Astrocyte of the spinal cord (primary cell): ENCODE measurements around the gene COL13A1.
A peak's percentile ranks its signal among the peaks of the same experiment; 100 is the strongest.

Source experiments
- DNase-seq: peaks from one replicate; pipeline ENCODE4 v3.0.0; 2011; ENCODE audit warnings: low read depth, low spot score
- H3K4me3 ChIP-seq: 2 replicates; pipeline ENCODE4 v1.5.1; 2011; ENCODE audit warnings: low read depth, mild to moderate bottlenecking, low read length, moderate library complexity
- CTCF ChIP-seq: IDR thresholded peaks from 2 replicates; pipeline ENCODE4 v1.5.1; 2012; ENCODE audit warnings: low read depth, mild to moderate bottlenecking, low read length, inconsistent platforms
- in situ Hi-C: cut with HindIII; loops from 2 replicates; pipeline ENCODE4 v1.10.0; 2017; ENCODE audit warnings: low sequenced_read_pairs

The COL13A1 gene

GRCh38 chr10:69769395-69769992 lies 32.2 kb upstream of the COL13A1 start:
- H3K4me3 ChIP-seq: no peak overlapping the region
- in situ Hi-C loops: no loop called here
- no peak for TF ChIP-seq CTCF
- DNase-seq: peak; percentile 93

- in situ Hi-C loops: no loop called here
- DNase-seq: no peak
- TF ChIP-seq CTCF: no peak
- H3K4me3 ChIP-seq: no peak overlapping the region
These were observed 28.6 kb upstream of the COL13A1 start for GRCh38 chr10:69772933-69773704.

DNA sequence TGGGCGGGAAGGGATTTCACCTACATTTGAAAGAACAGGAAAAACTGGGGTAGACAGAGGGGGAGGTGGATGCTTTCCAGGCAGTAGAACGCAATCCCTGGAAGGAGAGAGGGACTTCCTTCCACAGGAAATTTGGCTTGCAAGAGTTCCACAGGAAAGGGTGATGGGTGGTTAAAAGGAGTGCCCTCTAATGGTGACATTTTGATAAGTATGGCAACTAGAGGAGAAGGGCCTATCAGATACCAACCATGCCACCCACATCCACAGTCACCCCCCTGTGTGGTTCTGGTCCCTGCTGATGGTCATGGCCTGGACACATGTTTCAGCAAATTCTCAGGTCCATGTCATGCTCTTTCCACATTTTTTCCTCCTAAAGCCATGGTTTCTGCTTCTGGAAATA lies 27.1 kb upstream of the COL13A1 start:
- H3K4me3 ChIP-seq: no peak overlapping the region
- in situ Hi-C loops: no loop called here
- no peak for DNase-seq
- no peak for TF ChIP-seq CTCF

DNA sequence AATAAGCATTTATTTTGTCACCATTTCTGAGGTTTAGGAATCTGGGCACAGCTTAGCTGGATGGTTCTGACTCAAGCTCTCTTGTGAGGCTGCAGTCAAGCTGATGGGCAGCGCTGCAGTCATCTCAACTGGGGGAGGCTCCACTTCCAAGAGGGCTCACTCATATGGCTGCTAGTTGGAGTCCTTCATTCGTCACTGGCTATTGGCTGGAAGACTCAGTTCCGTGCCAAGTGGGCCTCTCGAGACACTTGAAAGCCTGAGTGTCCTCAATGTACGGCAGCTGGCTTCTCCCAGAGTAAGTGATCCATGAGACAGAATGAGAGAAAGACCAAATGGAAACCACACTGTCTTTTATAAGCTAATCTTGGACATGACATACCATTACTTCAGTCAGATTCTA lies 21.6 kb upstream of the COL13A1 start:
- no peak overlapping the region for H3K4me3 ChIP-seq
- no peak for TF ChIP-seq CTCF
- in situ Hi-C loops: no loop called here
- no peak for DNase-seq

DNA sequence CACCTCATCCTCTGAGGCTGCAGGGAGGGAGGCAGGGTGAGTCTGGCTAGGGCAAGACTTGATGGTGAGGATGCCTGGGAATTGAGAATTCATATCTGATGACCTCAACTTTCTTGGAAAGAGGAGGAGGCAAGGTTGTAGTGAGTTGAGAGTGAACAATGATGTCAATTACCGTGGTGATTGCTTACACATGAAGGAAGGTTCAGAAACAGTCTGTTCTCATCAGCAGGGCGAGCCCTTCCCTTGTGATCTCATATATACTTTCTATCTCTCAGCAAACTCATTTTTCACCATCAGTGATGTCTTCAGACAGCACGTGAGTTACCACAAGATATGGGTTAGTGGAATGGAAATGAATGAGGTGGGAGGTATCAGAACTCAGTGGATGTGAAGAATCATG lies 20.1 kb upstream of the COL13A1 start:
- TF ChIP-seq CTCF: no peak
- peak; percentile 28 for DNase-seq
- H3K4me3 ChIP-seq: no peak overlapping the region
- in situ Hi-C loops: no loop called here

- no peak overlapping the region for H3K4me3 ChIP-seq
- TF ChIP-seq CTCF: peak; percentile 13
- in situ Hi-C loops: no loop called here
These were observed 18.2 kb upstream of the COL13A1 start for GRCh38 chr10:69783515-69783914.

More at GRCh38 chr10:69783515-69783914, 18.2 kb upstream of the COL13A1 start:
- DNase-seq: no peak
